ENCODE measurements around the gene SESN2.
A peak's percentile ranks its signal among the peaks of the same experiment; 100 is the strongest.

SESN2 gene

GRCh38 chr1:28259252-28259933 lies at the start of gene SESN2:
SESN2 (plus strand) TSS chr1:28259518; CDS start chr1:28259848, 330 bp downstream.
- Histone ChIP-seq H3K4me3 (ENCODE audit: low read depth, low read length) (peak within 1 kb of the TSS; percentile 89), H3K27ac (peak within 1 kb of the TSS; percentile 75), H3K27me3 (replicated peaks) (no peaks in the 10 kb centered on the region), H3K36me3 (replicated peaks) (no peaks in the 10 kb centered on the region)
- in situ Hi-C loops (cut with HindIII; ENCODE audit: low pct_ligation_motif_present, low sequenced_read_pairs), result no loop called here
- no peak for TF ChIP-seq CTCF (IDR thresholded peaks at IDR 0.05; ENCODE audit: low read depth, low read length, missing control alignments)
- peak; percentile 99 for DNase-seq

GRCh38 chr1:28209700-28210099 lies 49.6 kb upstream of the SESN2 start:
- peaks cover 42% of the 10 kb centered on the region for H3K36me3 ChIP-seq (replicated peaks)
- no peak for TF ChIP-seq CTCF (IDR thresholded peaks at IDR 0.05; ENCODE audit: low read depth, low read length, missing control alignments)

GRCh38 chr1:28213315-28213714 lies 46.0 kb upstream of the SESN2 start:
- DNase-seq, result no peak
- Histone ChIP-seq H3K4me3 (ENCODE audit: low read depth, low read length) (no peak overlapping the region), H3K36me3 (replicated peaks) (peaks cover 32% of the 10 kb centered on the region), H3K27me3 (replicated peaks) (no peaks in the 10 kb centered on the region), H3K27ac (no peak overlapping the region)
- no peak for TF ChIP-seq CTCF (IDR thresholded peaks at IDR 0.05; ENCODE audit: low read depth, low read length, missing control alignments)
- in situ Hi-C loops (cut with HindIII; ENCODE audit: low pct_ligation_motif_present, low sequenced_read_pairs), result no loop called here

More at GRCh38 chr1:28209700-28210099, 49.6 kb upstream of the SESN2 start:
- H3K27ac ChIP-seq, result no peak overlapping the region
- no peaks in the 10 kb centered on the region for H3K27me3 ChIP-seq (replicated peaks)
- in situ Hi-C loops (cut with HindIII; ENCODE audit: low pct_ligation_motif_present, low sequenced_read_pairs), result no loop called here
- no peak for DNase-seq
- H3K4me3 ChIP-seq (ENCODE audit: low read depth, low read length), result no peak overlapping the region

- no peak for TF ChIP-seq CTCF (IDR thresholded peaks at IDR 0.05; ENCODE audit: low read depth, low read length, missing control alignments)
- in situ Hi-C loops (cut with HindIII; ENCODE audit: low pct_ligation_motif_present, low sequenced_read_pairs), result no loop called here
- Histone ChIP-seq H3K36me3 (replicated peaks) (peaks cover 37% of the 10 kb centered on the region), H3K4me3 (ENCODE audit: low read depth, low read length) (no peak overlapping the region), H3K27ac (no peak overlapping the region), H3K27me3 (replicated peaks) (no peaks in the 10 kb centered on the region)
- no peak for DNase-seq
Observed at GRCh38 chr1:28229089-28229488, 30.2 kb upstream of the SESN2 start.

GRCh38 chr1:28229996-28230395 lies 29.3 kb upstream of the SESN2 start:
- Histone ChIP-seq H3K36me3 (replicated peaks) (peaks cover 30% of the 10 kb centered on the region), H3K27ac (no peak overlapping the region), H3K27me3 (replicated peaks) (no peaks in the 10 kb centered on the region), H3K4me3 (ENCODE audit: low read depth, low read length) (no peak overlapping the region)
- TF ChIP-seq CTCF (IDR thresholded peaks at IDR 0.05; ENCODE audit: low read depth, low read length, missing control alignments), result no peak
- in situ Hi-C loops (cut with HindIII; ENCODE audit: low pct_ligation_motif_present, low sequenced_read_pairs), result no loop called here
- no peak for DNase-seq

All from brain microvascular endothelial cell (primary cell).